Endothelial cell of umbilical vein (primary cell): ENCODE data around the gene H19. TPM values are rescaled to one million over a fixed set of nuclear protein-coding genes. Genes with fewer than 3 reads are reported as not detected.

Source experiments
- BruUV-seq: library from RNA; stranded (reverse); fragments of 400-500 nt; replicated peaks from 2 replicates; lab custom pipeline; 2021; lab: Mats Ljungman, UMichigan
- CTCF ChIA-PET: fragments of 300-600, 350-600 bp; sonication (Branson Sonifier 250); formaldehyde crosslinking; loops from one replicate; lab custom pipeline; 2021; ENCODE audit warnings: antibody characterized with exemption, inconsistent platforms; lab: Charles Lee
- POLR2A ChIA-PET: fragments of 300-600, 350-600 bp; sonication (Branson Sonifier 250); formaldehyde crosslinking; loops from one replicate; lab custom pipeline; 2021; ENCODE audit warnings: antibody characterized with exemption, inconsistent platforms; lab: Charles Lee
- DNase-seq: peaks from one replicate; pipeline ENCODE4 v3.0.0-alpha.2; 2011; ENCODE audit warnings: low read depth, low spot score
- FAIRE-seq: peaks from 2 replicates; lab custom pipeline; 2011; peaks lifted over from hg19 to GRCh38; lab: Jason Lieb, UNC
- H2AFZ ChIP-seq: 2 replicates; pipeline ENCODE4 v1.6.0; 2012; ENCODE audit warnings: low read depth, low read length, control low read depth, inconsistent platforms
- H3K27ac ChIP-seq: 2 replicates; pipeline ENCODE4 v1.5.1; 2011; ENCODE audit warnings: low read depth, mild to moderate bottlenecking, control low read depth, low read length, moderate library complexity; ENCODE audit not compliant: insufficient read depth
- H3K27me3 ChIP-seq, 2 experiments: 2 replicates each; pipeline versions ENCODE4 v1.6.0 to v1.6.1; 2011; ENCODE audit warnings: low read length in 2 of 2, mixed read lengths in 1 of 2; ENCODE audit not compliant: control insufficient read depth in 2 of 2, insufficient read depth in 2 of 2
- H3K36me3 ChIP-seq, 2 experiments: 2 replicates in 1 of 2; 3 replicates in 1 of 2; pipeline ENCODE4 v1.5.1; 2011; ENCODE audit warnings: low read length in 2 of 2, mild to moderate bottlenecking in 1 of 2, moderate library complexity in 1 of 2; ENCODE audit not compliant: control insufficient read depth in 2 of 2, insufficient read depth in 2 of 2; ENCODE audit errors: extremely low read depth in 1 of 2
- H3K4me1 ChIP-seq: 3 replicates; pipeline ENCODE4 v1.5.1; 2011; ENCODE audit warnings: mild to moderate bottlenecking, low read length; ENCODE audit not compliant: control insufficient read depth, insufficient read depth; ENCODE audit errors: extremely low read depth
- H3K4me2 ChIP-seq: 2 replicates; pipeline ENCODE4 v1.6.1; 2011; ENCODE audit warnings: low read length, control low read depth, mixed read lengths; ENCODE audit not compliant: insufficient read depth
- H3K4me3 ChIP-seq, 3 experiments: fragments of 200-600 bp in 1 of 3; sonication (generic), shearing (Covaris generic) in 1 of 3; replicated peaks in 1 of 3; 2 replicates each; pipeline ENCODE4 v1.5.1; 2011 to 2016; ENCODE audit warnings: control low read depth in 3 of 3, low read length in 3 of 3, mild to moderate bottlenecking in 2 of 3, inconsistent platforms in 1 of 3, low read depth in 1 of 3, moderate library complexity in 1 of 3; ENCODE audit not compliant: insufficient read depth in 1 of 3
- H3K79me2 ChIP-seq: 2 replicates; pipeline ENCODE4 v1.6.0; 2012; ENCODE audit warnings: low read length, inconsistent platforms; ENCODE audit not compliant: control insufficient read depth, insufficient read depth
- H3K9ac ChIP-seq: replicated peaks from 2 replicates; pipeline ENCODE3; 2011; ENCODE audit warnings: low read length, control low read depth; ENCODE audit not compliant: insufficient read depth; ENCODE audit errors: extremely low read depth
- H3K9me1 ChIP-seq: replicated peaks from 3 replicates; pipeline ENCODE4 v1.6.0; 2011; ENCODE audit warnings: mild to moderate bottlenecking, low read length; ENCODE audit not compliant: control insufficient read depth, insufficient read depth; ENCODE audit errors: extremely low read depth
- H3K9me3 ChIP-seq: replicated peaks from 2 replicates; pipeline ENCODE4 v1.5.1; 2012; ENCODE audit warnings: low read length, inconsistent platforms; ENCODE audit not compliant: control insufficient read depth, insufficient read depth
- H4K20me1 ChIP-seq: replicated peaks from 2 replicates; pipeline ENCODE3; 2011; ENCODE audit warnings: mild to moderate bottlenecking, low read length; ENCODE audit not compliant: control insufficient read depth, insufficient read depth; ENCODE audit errors: extremely low read depth
- CTCF ChIP-seq, 2 donors: IDR thresholded peaks; 1 replicate in 1 of 2; 2 replicates in 1 of 2; pipeline ENCODE4 v1.5.1; 2011; ENCODE audit warnings: low read length in 2 of 2, mild to moderate bottlenecking in 2 of 2, moderate library complexity in 2 of 2, control low read depth in 1 of 2, inconsistent platforms in 1 of 2, low read depth in 1 of 2; ENCODE audit not compliant: insufficient read depth in 1 of 2; ENCODE audit errors: extremely low read depth in 1 of 2
- EZH2 ChIP-seq: IDR thresholded peaks from 2 replicates; pipeline ENCODE4 v1.6.1; 2012; ENCODE audit warnings: borderline replicate concordance, low read depth, mild to moderate bottlenecking, moderate library complexity, low read length, inconsistent platforms; ENCODE audit not compliant: severe bottlenecking
- FOS ChIP-seq: IDR thresholded peaks from 2 replicates; pipeline ENCODE4 v1.6.1; 2011; ENCODE audit warnings: mild to moderate bottlenecking, low read length, moderate library complexity, borderline replicate concordance; ENCODE audit not compliant: insufficient read depth
- GATA2 ChIP-seq: IDR thresholded peaks from 2 replicates; pipeline ENCODE4 v1.7.0; 2011; ENCODE audit warnings: low read depth, mild to moderate bottlenecking, moderate library complexity, mixed read lengths, low read length; ENCODE audit not compliant: insufficient read length, insufficient read depth
- JUN ChIP-seq: IDR thresholded peaks from 2 replicates; pipeline ENCODE4 v1.6.1; 2011; ENCODE audit warnings: borderline replicate concordance, low read depth; ENCODE audit not compliant: insufficient read length, insufficient read depth
- MYC ChIP-seq: IDR thresholded peaks from one replicate; pipeline ENCODE4 v1.6.1; 2011; ENCODE audit warnings: mild to moderate bottlenecking, low read depth, low read length
- POLR2A ChIP-seq: IDR thresholded peaks from 2 replicates; pipeline ENCODE4 v1.6.1; 2012; ENCODE audit warnings: low read depth, mild to moderate bottlenecking, control low read depth, low read length
- POLR2AphosphoS5 ChIP-seq: IDR thresholded peaks from 2 replicates; pipeline ENCODE4 v1.6.1; 2012; ENCODE audit warnings: low read depth, mild to moderate bottlenecking, control low read depth, low read length, moderate library complexity; ENCODE audit not compliant: insufficient read depth
- dilution Hi-C: fragments of 300-500 bp; cut with MboI; formaldehyde crosslinking; loops from one replicate; pipeline ENCODE4 v1.15.0; 2019; ENCODE audit warnings: low sequenced_read_pairs; ENCODE audit not compliant: extremely low pct_ligation_motif_present
- intact Hi-C: fragments of 100-400 bp; cut with micrococcal nuclease; formaldehyde crosslinking; loops from one replicate; pipeline ENCODE4 v1.10.0; 2022
- polyA plus RNA-seq, 4 experiments: library from polyadenylated mRNA; depleted of rRNA in 3 of 4; stranded (reverse) in 3 of 4; unstranded in 1 of 4; fragments of >200 nt; gene quantifications; 2 replicates each; pipeline versions ENCODE4 v1.2.1 to v1.2.3, GENCODE V29; 2011 to 2012; ENCODE audit warnings: missing spikeins in 1 of 4
- total RNA-seq: library from RNA; stranded (reverse); gene quantifications from 2 replicates; pipeline ENCODE4 v1.2.3, GENCODE V29; 2021
- TF ChIP-seq, protein P1 (sequence below): IDR thresholded peaks from 2 replicates; pipeline ENCODE4 v1.6.1; 2011; ENCODE audit not compliant: insufficient read depth, insufficient read length

H19 gene
- total and polyA plus RNA-seq, 2 donors (not counting 3 experiments of a cell fraction or from before 2014, with no cell fraction given): 0.21 to 3.2 TPM

- Histone ChIP-seq H3K4me1 (no peaks in the 10 kb centered on the region), H3K27me3 (no peaks in the 10 kb centered on the region), H3K27ac (no peak overlapping the region), H4K20me1 (no peaks in the 10 kb centered on the region), H3K4me2 (no peak overlapping the region), H3K9me3 (no peaks in the 10 kb centered on the region), H3K4me3 (no peak overlapping the region), H3K36me3 (no peaks in the 10 kb centered on the region), H3K9me1 (no peaks in the 10 kb centered on the region), H2AFZ (no peak overlapping the region), H3K79me2 (no peaks in the 10 kb centered on the region), H3K9ac (no peak overlapping the region)
- no TSS peak for BruUV-seq
- intact Hi-C loops (no loop called here), dilution Hi-C loops (no loop called here)
- no peak for FAIRE-seq
- POLR2A ChIA-PET: no interaction called here
- DNase-seq: no peak
- TF ChIP-seq POLR2A (no peak), EZH2 (no peak), POLR2AphosphoS5 (no peak), FOS (no peak), MYC (no peak), JUN (no peak), CTCF (IDR thresholded peaks at IDR 0.05; ENCODE audit: extremely low read depth in 1 of 2, insufficient read depth in 1 of 2, low read depth in 1 of 2, low read length in 2 of 2) (no peak), GATA2 (no peak)
- TF ChIP-seq, protein P1, sequence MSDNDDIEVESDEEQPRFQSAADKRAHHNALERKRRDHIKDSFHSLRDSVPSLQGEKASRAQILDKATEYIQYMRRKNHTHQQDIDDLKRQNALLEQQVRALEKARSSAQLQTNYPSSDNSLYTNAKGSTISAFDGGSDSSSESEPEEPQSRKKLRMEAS: no peak
- CTCF ChIA-PET: interaction anchor here (1.2 to 2.0 kb wide), 2 partner anchors 110 to 339 kb away, joined by 3 to 7 read pairs; no protein-coding TSS in a partner anchor
Measured at GRCh38 chr11:1992111-1992510, 5.5 kb downstream of the H19 start.
